Fibroblast of villous mesenchyme (primary cell): Measurements from ENCODE around the gene MAGEL2. TPM values are rescaled to one million over a fixed set of nuclear protein-coding genes. Genes with fewer than 3 reads are reported as not detected.

Experiments used
- DNase-seq: peaks from one replicate; pipeline ENCODE4 v3.0.0-alpha.2; 2010; ENCODE audit warnings: low read depth
- H3K4me3 ChIP-seq: 2 replicates; pipeline ENCODE4 v1.5.1; 2011; ENCODE audit warnings: low read depth, mild to moderate bottlenecking, low read length
- total RNA-seq: library from RNA; depleted of rRNA; stranded (reverse); fragments of >200 nt; gene quantifications from 2 replicates; pipeline ENCODE4 v1.2.3, GENCODE V29; 2012
- TF ChIP-seq, protein P1 (sequence below): IDR thresholded peaks from 2 replicates; pipeline ENCODE4 v1.5.1; 2012; ENCODE audit warnings: low read depth, mild to moderate bottlenecking, low read length; ENCODE audit not compliant: insufficient read depth

The MAGEL2 gene
- total RNA-seq, result not detected in 2 replicates

DNA sequence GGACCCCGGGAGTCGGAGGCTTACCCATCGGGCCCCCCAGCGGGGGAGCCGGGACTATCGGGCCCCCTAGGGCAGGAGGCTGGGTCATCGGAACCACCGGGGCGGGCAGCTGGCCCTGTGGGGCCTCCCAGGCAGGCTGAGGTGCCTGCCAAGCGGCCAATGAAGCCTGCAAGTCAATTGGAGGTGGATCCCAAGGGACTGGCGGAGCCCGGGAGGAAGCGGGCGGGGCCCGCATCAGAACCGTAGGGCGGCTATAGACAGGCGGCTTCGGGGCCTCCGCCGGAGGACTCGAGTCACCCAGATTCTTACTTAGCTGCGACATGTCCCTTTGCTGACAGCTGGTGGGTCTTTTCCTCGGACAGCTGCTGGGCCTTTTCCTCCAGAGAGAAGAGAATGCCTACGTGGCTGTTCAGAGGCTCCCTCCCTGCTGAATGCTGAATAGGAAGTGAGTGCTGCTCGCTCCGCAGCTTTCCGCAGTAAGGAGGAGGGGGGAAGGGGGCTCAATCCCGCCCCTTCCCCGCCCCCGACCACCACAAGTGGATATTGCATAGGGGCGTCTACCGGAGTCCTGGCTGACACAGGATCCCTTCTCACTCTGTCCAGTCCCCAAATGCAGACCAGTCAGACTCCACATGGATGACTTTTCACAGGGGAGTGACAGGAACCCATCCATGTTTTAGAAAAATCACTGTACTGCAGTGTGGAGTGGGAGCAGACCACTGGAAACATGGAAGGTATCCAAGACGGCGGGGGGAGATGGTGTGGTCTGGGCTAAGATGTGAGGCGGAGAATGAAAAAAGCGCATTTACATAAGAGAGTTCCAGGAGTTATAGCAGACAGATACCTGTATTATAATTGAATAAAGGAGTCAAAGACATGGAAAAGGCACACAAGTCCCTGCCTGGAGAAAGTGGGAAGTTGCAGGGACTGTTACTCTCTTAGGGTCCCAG is at the start of gene MAGEL2:
TSS of gene MAGEL2 (minus strand) at position 447 of the 950 bp plus-strand sequence. CDS start at position 322, 125 bp downstream.
- H3K4me3 ChIP-seq, result peak within 1 kb of the TSS; percentile 15
- no peak for DNase-seq
- TF ChIP-seq, protein P1, sequence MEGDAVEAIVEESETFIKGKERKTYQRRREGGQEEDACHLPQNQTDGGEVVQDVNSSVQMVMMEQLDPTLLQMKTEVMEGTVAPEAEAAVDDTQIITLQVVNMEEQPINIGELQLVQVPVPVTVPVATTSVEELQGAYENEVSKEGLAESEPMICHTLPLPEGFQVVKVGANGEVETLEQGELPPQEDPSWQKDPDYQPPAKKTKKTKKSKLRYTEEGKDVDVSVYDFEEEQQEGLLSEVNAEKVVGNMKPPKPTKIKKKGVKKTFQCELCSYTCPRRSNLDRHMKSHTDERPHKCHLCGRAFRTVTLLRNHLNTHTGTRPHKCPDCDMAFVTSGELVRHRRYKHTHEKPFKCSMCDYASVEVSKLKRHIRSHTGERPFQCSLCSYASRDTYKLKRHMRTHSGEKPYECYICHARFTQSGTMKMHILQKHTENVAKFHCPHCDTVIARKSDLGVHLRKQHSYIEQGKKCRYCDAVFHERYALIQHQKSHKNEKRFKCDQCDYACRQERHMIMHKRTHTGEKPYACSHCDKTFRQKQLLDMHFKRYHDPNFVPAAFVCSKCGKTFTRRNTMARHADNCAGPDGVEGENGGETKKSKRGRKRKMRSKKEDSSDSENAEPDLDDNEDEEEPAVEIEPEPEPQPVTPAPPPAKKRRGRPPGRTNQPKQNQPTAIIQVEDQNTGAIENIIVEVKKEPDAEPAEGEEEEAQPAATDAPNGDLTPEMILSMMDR, result no peak

DNA sequence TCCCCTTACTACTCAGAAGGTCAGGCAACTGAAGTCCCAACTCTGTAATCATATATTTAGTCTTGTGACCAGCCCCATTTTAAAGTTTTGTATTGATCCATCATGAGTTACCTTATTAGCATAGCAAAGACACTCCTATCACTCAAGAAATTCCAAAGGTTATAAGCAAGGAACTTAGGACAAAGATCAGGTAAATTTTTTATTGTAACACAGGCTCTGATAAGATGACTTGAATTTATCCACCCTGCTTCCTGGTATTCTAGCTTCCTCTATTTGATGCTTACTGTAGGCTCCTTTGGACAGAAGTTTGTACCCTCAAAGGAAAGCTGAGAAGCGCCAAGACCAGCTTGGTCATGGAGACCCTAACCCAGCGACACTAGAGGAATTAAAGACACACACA is 47.6 kb upstream of the MAGEL2 start:
- H3K4me3 ChIP-seq, result no peak overlapping the region
- TF ChIP-seq, protein P1, result no peak
- no peak for DNase-seq

DNA sequence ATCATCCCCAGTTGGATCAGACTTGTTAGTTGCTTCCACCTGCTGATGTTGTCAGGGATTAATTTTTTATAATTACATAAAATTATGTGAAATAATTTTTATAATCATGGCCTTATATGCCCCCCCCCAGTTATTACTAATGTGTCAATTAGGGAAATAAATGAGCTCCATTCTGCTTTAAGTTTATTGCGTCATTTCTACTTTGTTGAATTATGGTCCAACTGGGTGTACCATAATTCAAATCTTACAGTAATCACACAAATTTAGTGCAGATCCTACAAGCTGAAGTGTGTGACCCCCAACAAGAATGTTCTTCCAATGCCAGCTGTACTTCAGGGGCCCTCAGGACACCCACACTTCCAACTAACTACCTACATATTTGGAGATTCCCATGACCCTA is 46.9 kb upstream of the MAGEL2 start:
- TF ChIP-seq, protein P1, result no peak
- H3K4me3 ChIP-seq, result no peak overlapping the region
- DNase-seq, result no peak

DNA sequence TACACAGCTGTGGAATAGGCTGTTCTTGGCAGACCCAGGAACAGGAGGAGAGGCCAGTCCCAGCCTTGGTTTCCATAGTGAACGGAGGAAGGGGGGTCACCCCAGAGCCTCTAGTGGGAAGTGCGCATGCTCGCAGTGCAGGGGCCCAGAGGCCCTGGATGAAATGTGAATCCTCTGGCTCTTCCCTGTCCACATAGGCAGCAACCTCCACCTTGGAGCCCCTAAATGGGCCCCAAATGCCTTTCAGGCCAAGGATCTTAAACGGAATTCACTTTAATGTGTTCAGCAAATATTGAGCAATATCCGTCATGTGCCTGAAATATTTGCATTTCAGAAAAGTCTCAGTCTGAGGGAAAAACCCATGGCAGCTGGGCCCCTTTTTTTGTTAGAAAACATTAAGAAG is 42.8 kb upstream of the MAGEL2 start:
- peak; percentile 70 for DNase-seq
- H3K4me3 ChIP-seq, result no peak overlapping the region
- TF ChIP-seq, protein P1, result no peak

DNA sequence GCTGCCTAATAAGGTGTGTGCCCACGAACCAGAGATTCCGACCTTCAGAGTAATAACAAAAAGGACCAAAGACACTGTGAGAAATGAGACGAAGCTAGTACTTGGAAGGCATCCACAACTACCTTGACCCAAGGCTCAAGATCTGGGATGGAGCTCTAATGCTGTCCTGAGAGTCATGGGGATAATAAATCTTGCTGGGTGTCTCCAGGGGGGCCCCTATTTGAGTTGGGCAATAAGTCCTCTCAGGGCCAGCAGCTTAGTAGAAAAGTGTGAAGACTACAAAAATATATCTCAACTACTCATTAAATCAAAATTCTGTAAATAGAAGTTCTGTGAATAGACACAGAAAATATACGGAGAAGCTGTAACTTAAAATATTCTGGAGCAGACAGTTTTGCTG is 42.3 kb upstream of the MAGEL2 start:
- TF ChIP-seq, protein P1, result no peak
- H3K4me3 ChIP-seq, result no peak overlapping the region
- no peak for DNase-seq

DNA sequence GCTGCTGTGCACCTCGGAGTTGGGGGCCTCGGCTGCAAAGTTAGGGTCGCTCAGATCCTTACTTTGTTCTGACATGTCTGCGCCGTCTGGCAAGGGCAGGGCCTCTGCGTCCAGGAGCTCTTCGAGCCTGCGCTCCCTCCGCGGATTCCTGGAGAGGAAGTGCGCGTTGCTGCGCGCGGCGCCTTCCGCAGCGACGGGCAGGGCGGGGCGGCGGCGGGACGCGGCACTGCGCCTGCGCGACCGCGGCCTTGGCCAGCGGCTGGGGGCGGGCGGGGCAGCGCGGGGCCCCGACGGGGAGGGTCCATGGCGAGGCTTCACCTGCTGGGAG is 39.4 kb upstream of the MAGEL2 start, which contains the start of gene NDN:
TSS of gene NDN (minus strand) at position 163 of the 328 bp plus-strand sequence. CDS start at position 75, 88 bp downstream.
- TF ChIP-seq, protein P1, result no peak
- H3K4me3 ChIP-seq, result peak within 1 kb of the TSS; percentile 55
- peak; percentile 31 for DNase-seq
